GM23248 (cell line): ENCODE data around the gene CLCN7.

Experiments
- EZH2 ChIP-seq: fragments of 200-600 bp; sonication (generic); IDR thresholded peaks from 2 replicates; pipeline ENCODE4 v1.6.1; 2018; ENCODE audit warnings: antibody characterized with exemption, mild to moderate bottlenecking; ENCODE audit not compliant: insufficient read depth, poor library complexity, severe bottlenecking
- EZH2phosphoT487 ChIP-seq: fragments of 200-600 bp; sonication (generic); IDR thresholded peaks from 2 replicates; pipeline ENCODE4 v1.6.1; 2018; ENCODE audit warnings: antibody characterized with exemption, moderate library complexity, mild to moderate bottlenecking, low read depth; ENCODE audit not compliant: insufficient read depth

- TF ChIP-seq EZH2phosphoT487 (no peak), EZH2 (no peak)
These were observed 6.4 kb downstream of the CLCN7 start for GRCh38 chr16:1468426-1468810.
